GM19455 (cell line): ENCODE data around the gene PDGFC.

Source experiments
- ATAC-seq: cut with Tn5 transposase; IDR thresholded peaks from one replicate; pipeline ENCODE4 v1.9.1; 2021; ENCODE audit not compliant: unreplicated experiment

The PDGFC gene

DNA sequence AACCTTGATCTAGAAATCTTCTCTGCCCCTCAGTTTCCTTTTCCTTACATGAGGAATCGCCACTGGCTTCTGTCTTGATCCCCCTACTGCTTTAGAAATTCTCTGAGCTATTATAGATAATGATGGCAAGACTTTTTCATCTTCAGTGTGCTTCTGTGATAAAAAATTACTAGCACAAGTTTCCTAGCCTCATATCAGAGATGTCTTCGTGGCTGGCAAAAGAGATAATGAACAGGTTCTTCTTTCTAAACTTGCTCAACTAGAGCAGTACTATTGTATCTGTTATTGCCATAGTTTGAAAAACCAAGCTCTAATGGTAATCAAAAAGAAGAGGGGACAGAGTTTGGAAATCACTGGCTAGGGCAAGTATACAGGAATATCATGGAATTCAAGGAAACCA, 4.1 kb upstream of the PDGFC start:
- ATAC-seq = no peak

- ATAC-seq = no peak
These were observed 2.7 kb upstream of the PDGFC start for GRCh38 chr4:156974264-156974663.

DNA sequence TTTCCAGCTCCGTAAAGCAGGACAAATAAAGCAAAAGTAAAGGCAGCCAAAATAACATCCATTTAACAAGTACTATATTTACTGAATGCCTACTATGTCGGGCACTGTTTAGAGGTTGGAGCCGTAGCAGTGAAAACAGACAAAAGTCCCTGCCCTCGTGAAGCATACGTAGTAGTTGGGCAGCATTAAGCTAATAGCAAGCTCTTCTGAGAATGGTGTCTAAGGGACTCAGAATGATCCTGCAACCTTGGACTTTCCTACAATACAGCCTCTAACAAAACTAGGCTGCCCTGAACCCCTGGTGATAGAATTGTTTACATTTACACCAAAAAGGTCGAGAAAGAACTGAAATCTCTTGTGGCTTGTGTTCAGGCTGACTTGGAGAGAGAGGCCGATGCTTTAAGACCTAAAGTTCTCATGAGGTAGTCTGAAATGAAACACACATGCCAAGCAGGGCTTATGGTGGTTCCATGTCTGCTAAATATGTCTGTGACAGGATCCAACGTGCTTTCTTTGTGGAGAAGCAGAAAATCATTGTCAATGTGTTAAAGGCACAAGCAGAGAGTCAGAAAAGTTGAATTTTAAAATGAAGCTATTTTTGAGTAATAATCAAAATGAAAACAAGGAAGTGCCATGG, 898 bp upstream of the PDGFC start:
- no peak for ATAC-seq

DNA sequence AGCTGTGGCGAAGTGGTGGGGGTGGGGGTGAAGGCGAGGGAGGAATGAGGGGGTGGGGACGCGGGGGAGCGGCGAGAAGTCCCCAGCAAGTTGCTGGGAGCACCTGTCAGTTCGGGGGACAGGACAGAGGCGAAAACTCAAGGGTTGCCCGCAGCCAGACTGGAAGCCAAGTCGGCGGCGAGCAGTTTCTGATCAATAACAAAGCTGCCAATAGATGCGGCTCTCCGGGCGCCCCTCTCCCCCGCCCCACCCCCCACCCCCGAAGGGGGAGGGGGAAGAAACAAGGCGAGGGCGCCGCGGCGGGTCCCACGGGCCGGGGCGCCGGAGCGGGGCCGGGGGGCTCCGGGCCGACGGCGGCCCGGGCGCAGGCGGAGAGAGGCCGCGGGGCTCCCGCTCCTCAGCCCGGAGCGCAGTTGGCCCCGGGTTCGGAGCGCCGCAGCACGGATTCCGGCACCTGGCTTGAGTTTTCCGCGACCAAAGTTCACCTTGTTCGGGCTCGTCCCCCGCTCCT, 379 bp downstream of the PDGFC start:
- ATAC-seq = no peak

DNA sequence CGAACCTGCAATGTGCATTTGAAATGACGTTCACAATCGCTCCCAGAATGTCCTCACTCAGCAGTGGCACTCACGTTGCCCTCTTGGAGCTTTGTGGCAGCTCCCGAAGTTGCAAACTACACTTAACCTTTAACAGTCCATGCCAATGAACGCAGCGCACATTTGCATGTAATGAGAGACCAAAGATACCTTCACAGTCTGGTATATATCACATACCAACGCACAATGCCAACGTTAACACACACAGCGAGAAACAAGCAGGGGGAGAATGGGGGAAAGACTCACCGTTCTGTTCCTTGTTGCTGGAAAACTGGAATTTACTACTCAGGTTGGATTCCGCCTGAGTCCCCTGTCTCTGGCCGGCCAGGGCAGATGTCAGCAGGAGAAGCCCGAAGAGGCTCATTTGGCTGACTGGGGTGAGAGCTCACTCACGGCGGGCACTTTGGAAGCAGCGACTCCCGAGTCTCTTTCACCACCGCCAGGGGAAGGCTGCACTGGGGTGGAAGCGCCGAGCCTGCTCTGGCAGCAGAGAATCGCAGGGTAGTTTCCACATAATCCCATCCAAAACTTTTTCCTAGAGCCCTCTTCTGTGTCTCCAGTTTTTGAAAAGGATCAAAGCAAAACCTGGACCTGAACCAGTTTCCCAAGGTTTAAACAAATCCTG, 966 bp downstream of the PDGFC start:
- ATAC-seq = no peak

DNA sequence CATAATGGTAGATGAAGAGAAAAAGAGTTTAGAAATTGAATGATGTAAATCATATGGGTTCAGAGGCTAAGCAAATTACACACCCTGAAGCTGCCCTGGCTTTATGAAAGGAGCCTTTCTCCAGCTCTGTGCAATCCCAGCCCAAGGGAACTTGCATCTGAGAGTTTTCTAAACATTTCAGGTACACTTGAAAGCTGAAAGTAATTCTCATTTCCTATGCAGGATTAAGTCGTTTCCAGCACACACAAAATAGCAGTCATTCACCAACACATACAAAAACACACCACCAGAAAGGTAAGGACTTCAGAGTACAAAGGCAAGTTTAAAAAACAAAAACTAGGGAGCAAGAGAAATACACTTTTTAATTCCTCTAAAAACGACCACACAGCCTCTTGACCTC, 1.7 kb downstream of the PDGFC start:
- ATAC-seq = no peak

GRCh38 chr4:156969101-156969500, 2.5 kb downstream of the PDGFC start:
- ATAC-seq = no peak

DNA sequence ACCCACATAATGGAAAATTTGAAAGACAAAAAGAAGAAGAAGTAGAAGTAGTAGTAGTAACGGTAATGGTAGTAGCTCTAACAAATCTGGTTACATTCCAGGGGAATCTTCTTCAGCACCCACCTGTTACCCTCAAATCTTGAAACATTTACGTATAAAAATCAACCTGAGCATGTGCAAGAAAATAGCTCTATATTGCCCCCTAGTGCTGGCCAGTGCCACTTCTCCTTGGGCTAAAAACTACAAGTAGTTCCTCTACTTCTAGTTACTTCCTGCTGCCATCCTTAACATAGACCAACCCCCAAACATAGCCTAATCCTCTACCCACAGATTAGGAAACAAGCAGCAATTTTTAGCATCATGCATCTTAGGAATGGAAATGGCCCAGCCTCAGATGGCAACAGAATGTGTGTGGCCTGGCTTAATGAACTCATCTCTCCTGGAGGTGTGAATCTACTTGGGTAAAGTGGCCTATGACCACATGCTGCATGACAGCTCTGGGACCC, 3.1 kb downstream of the PDGFC start:
- ATAC-seq = no peak

DNA sequence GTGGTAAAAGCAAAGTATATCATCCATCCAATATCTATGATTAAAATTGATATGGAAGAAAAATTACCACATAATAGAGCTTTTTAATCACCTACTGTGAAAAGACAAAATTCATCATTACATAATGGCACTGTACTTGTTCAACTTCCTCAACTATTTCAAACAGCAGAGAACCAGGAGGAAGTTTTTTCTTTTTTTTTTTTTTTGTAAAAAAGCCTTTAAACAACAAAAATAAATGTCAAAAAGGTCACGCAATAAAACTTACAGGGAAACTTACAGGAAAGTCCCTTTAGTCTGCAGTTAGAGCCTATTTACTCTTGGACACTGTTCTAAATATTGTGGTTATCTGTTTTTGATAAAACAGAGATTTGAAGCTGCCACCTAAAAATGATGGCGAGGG, 4.8 kb downstream of the PDGFC start:
- ATAC-seq = no peak

GRCh38 chr4:156963419-156963818, 8.2 kb downstream of the PDGFC start:
- ATAC-seq = no peak

DNA sequence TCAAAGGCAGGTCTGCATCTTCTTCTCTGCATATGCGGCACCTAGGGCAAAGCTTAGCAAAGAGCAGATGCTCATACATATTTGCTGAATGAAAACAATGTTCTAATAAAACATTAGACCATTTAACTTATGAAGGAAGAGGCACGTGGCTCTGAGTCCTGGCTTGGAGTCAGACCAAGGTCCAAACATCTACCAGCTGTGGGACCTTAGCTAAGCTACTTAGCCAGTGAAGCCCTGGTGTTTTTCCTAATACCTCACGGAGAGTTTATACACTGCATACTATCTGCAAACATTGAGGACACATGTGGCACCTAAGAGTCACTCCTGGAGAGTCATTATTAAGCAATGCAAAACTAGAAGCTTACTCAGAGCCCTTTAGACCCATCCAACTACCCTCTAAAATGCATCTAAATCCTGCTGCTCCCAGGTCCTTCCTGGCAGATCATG, 9.0 kb downstream of the PDGFC start:
- ATAC-seq = no peak

DNA sequence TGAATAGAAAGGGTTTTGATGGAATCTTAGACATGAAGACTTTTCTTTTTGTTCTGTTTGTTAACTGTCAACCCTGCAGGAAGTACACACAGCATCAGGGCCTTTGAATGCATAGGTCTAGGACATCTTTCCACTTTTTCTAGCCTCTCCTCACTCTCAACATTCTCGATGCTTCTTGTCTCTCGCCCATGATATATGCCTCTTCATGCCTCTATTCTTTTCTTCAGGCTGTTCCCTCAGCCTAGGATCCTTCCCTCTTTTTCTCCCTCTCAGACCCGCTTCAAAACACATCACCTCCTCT, 9.6 kb downstream of the PDGFC start:
- no peak for ATAC-seq

- ATAC-seq = no peak
These were observed 10.2 kb downstream of the PDGFC start for GRCh38 chr4:156961196-156962057.

GRCh38 chr4:156959298-156959702, 12.3 kb downstream of the PDGFC start:
- no peak for ATAC-seq

DNA sequence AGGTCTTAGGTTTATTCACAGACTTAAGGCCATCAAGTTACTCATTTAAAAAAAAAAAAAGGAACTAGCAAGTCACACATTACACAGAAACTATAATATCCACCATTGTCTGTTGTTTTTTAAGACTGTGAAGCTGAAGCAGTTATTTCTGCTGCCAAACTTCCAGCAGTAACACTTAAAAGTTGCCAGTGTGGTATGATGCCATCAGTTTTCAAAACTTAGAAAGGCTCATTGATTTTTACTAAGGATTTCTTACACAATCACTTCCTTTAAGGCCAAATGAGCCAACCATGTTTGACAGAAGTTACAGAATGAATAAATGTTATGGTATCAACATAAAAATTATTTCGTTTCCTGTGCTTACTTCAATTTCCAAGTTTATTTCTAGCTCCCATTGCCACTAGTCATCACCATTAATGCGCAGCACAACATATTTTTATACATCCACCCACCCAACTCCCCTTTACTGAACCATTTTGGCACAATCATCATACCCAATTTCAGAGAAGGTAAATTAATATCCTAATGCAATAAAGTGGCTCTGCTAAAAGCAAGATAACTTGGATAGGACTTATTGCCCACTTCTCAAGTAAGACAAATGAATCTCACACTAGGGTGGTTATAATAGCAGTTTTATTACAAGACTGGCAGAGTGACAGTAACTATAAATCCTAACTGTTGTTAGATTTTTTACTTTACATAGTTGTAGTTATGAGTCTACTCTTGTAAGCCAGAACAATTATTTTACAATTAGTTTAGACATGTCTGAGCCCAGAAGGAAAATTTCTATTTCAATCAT, 13.1 kb downstream of the PDGFC start:
- ATAC-seq = no peak

DNA sequence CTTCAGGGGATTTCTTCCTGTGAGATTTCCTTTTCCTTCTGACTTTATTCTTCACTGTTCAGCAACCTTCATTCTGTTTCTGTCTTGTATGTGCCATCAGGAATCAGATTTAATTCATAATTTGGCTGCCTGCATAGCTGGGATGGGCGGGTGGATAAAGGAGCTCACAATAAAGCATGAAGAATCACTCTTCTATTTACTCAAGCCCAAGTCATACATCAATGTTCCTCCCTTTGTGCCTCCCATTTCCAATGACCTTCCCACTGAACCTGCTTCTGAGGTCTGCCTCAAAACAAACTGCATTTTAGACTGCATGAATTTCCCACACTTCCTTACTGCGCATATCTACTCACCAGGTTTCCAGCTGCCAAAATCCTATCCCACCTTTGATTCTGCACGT, 14.0 kb downstream of the PDGFC start:
- ATAC-seq = no peak

DNA sequence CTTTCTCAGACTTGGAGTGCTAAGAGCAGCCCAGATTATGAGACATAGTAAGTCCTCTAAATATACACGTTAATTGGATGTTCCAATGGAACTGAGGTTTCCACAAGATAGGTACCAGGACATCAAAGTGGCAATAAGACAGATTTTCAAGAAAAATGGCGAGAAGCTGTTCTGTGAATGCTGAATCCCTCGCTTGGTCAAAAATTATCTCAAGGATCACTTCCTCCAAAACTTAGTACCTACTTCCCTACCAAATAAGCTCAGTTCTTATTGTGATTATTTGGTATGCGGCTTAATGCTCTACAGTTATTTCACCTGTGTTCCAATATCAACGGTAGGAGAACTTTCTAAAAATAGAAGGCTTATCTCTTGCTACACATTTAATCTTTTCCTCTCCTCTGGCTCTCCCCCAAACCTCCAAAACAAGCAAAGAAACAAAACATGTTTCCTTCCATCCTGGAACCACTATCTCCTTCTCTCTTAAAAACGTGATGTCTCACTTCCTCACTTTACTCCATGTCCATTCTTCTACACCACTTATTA, 14.7 kb downstream of the PDGFC start:
- ATAC-seq = no peak

- ATAC-seq = no peak
These were observed 15.2 kb downstream of the PDGFC start for GRCh38 chr4:156956359-156956758.

GRCh38 chr4:156954587-156954986, 17.0 kb downstream of the PDGFC start:
- ATAC-seq = no peak

DNA sequence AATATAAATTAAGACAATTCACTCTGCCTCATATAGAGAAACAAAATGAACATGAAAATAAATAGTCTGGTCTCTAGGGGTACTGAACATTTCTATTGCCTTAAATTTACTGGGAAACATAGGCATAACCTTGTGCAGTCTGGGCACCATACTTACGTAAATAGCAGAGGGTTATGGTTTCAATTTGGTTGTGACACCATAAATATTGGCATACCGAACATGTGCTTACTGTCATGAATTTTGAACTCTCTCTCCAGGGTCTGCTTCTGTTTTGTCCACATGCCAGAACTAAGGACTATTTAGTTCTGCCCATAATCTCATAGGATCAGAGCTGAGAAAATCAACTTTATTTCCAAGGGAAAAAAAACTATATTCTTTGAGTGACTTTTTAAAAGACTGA, 17.6 kb downstream of the PDGFC start:
- ATAC-seq = no peak

GRCh38 chr4:156953001-156953400, 18.6 kb downstream of the PDGFC start:
- ATAC-seq = no peak
